ENCODE measurements around the gene NDC80. TPM values are rescaled to one million over a fixed set of nuclear protein-coding genes. Genes with fewer than 3 reads are reported as not detected.
"Not testable (repeated sequence)": the region's sequence is repeated elsewhere in the genome, so short reads cannot be mapped to it uniquely, and the experiment has no call there.

The NDC80 gene
- total RNA-seq, 1 donor from 2014 or later: 3.9 TPM

- peak; percentile 44 to 48 (median 46) for TF ChIP-seq CTCF (IDR thresholded peaks at IDR 0.05)
- peaks cover 0 to 13% of the 10 kb centered on the region in 2 donors for H3K36me3 ChIP-seq
- peaks cover 13% of the 10 kb centered on the region for H3K4me1 ChIP-seq
- H3K9me3 ChIP-seq; H3K4me3 ChIP-seq; intact Hi-C loops (cut with DNase I); H3K27ac ChIP-seq; DNase-seq (ENCODE audit: extremely low spot score in 2 of 2); H3K27me3 ChIP-seq: not testable (repeated sequence)
Observed at GRCh38 chr18:2541925-2542563, 29.3 kb upstream of the NDC80 start.

GRCh38 chr18:2545155-2545554, 26.2 kb upstream of the NDC80 start:
- peaks cover 0 to 13% of the 10 kb centered on the region in 2 donors for H3K36me3 ChIP-seq
- no peak overlapping the region for H3K27ac ChIP-seq
- H3K9me3 ChIP-seq: no peaks in the 10 kb centered on the region
- no peaks in the 10 kb centered on the region for H3K4me1 ChIP-seq
- DNase-seq (ENCODE audit: extremely low spot score in 2 of 2): no peak
- H3K4me3 ChIP-seq: no peak overlapping the region
- intact Hi-C loops (cut with DNase I): no loop called here
- TF ChIP-seq CTCF (IDR thresholded peaks at IDR 0.05) (no peak), POLR2AphosphoS5 (IDR thresholded peaks at IDR 0.05; ENCODE audit: insufficient read depth in 1 of 2, low read depth in 1 of 2) (no peak), POLR2A (IDR thresholded peaks at IDR 0.05) (no peak)
- H3K27me3 ChIP-seq: no peaks in the 10 kb centered on the region

- Histone ChIP-seq H3K27me3 (no peaks in the 10 kb centered on the region), H3K36me3 (peaks cover 0 to 20% of the 10 kb centered on the region in 2 donors), H3K4me3 (no peak overlapping the region), H3K4me1 (no peaks in the 10 kb centered on the region), H3K9me3 (no peaks in the 10 kb centered on the region), H3K27ac (no peak overlapping the region)
- intact Hi-C loops (cut with DNase I): no loop called here
- TF ChIP-seq CTCF (IDR thresholded peaks at IDR 0.05) (peak in 2 of 3 experiments; percentile 62 to 74), POLR2A (IDR thresholded peaks at IDR 0.05) (no peak), POLR2AphosphoS5 (IDR thresholded peaks at IDR 0.05; ENCODE audit: insufficient read depth in 1 of 2, low read depth in 1 of 2) (no peak)
- DNase-seq (ENCODE audit: extremely low spot score in 2 of 2): no peak
Observed at GRCh38 chr18:2547477-2548087, 23.8 kb upstream of the NDC80 start.

GRCh38 chr18:2549462-2549861, 21.9 kb upstream of the NDC80 start:
- no peaks in the 10 kb centered on the region for H3K27me3 ChIP-seq
- H3K27ac ChIP-seq: no peak overlapping the region
- H3K9me3 ChIP-seq: no peaks in the 10 kb centered on the region
- H3K4me3 ChIP-seq: no peak overlapping the region
- no peaks in the 10 kb centered on the region for H3K4me1 ChIP-seq
- intact Hi-C loops (cut with DNase I): no loop called here
- H3K36me3 ChIP-seq: peaks cover 0 to 11% of the 10 kb centered on the region in 2 donors
- DNase-seq (ENCODE audit: extremely low spot score in 2 of 2): no peak
- TF ChIP-seq CTCF (IDR thresholded peaks at IDR 0.05): no peak
- no peak for TF ChIP-seq POLR2A (IDR thresholded peaks at IDR 0.05)
- no peak for TF ChIP-seq POLR2AphosphoS5 (IDR thresholded peaks at IDR 0.05; ENCODE audit: insufficient read depth in 1 of 2, low read depth in 1 of 2)

GRCh38 chr18:2551425-2551824, 19.9 kb upstream of the NDC80 start:
- DNase-seq (ENCODE audit: extremely low spot score in 2 of 2): no peak
- TF ChIP-seq POLR2A (IDR thresholded peaks at IDR 0.05) (no peak), CTCF (IDR thresholded peaks at IDR 0.05) (no peak), POLR2AphosphoS5 (IDR thresholded peaks at IDR 0.05; ENCODE audit: insufficient read depth in 1 of 2, low read depth in 1 of 2) (no peak)
- Histone ChIP-seq H3K4me3 (no peak overlapping the region), H3K36me3 (peaks cover 0 to 6% of the 10 kb centered on the region in 2 donors), H3K4me1 (no peaks in the 10 kb centered on the region), H3K27ac (no peak overlapping the region), H3K27me3 (no peaks in the 10 kb centered on the region), H3K9me3 (no peaks in the 10 kb centered on the region)
- intact Hi-C loops (cut with DNase I): loop anchor here (5.0 kb wide), 1 partner anchor 459 kb away; no protein-coding TSS in a partner anchor

Data from vagina (tissue), 2 donors.